ENCODE measurements around the gene HSPA8. TPM values are rescaled to one million over a fixed set of nuclear protein-coding genes. Genes with fewer than 3 reads are reported as not detected.
A peak's percentile ranks its signal among the peaks of the same experiment; 100 is the strongest.

HSPA8 gene
- total and polyA plus RNA-seq, 2 experiments from 2014 or later, result 826 to 2,903 TPM

GRCh38 chr11:123107945-123108495 is 46.1 kb upstream of the HSPA8 start:
- Histone ChIP-seq H3K27me3 (ENCODE audit: insufficient read depth) (no peaks in the 10 kb centered on the region), H3K36me3 (ENCODE audit: insufficient read depth) (no peaks in the 10 kb centered on the region), H3K4me1 (ENCODE audit: insufficient read depth) (no peaks in the 10 kb centered on the region), H2AFZ (no peak overlapping the region), H3K79me2 (replicated peaks; ENCODE audit: insufficient read depth) (0 out of 2 replicates have a peak, but pooled peaks cover 3% of the 10 kb centered on the region), H3K4me3 (no peak overlapping the region), H3K9me2 (ENCODE audit: insufficient read depth) (no peaks in the 10 kb centered on the region), H3K27ac (ENCODE audit: low read depth) (no peak overlapping the region), H3F3A (replicated peaks; ENCODE audit: low read depth) (no peaks in the 10 kb centered on the region), H3K4me2 (no peak overlapping the region), H4K20me1 (replicated peaks; ENCODE audit: insufficient read depth) (no peaks in the 10 kb centered on the region)
- Mint-ChIP-seq H3K27ac (no peak overlapping the region), H3K27me3 (ENCODE audit: insufficient read depth, low read depth, poor library complexity) (peaks cover 14% of the 10 kb centered on the region), H3K9me3 (no peaks in the 10 kb centered on the region), H3K36me3 (ENCODE audit: low read depth) (0 out of 3 replicates have a peak, but pooled peaks cover 2% of the 10 kb centered on the region), H3K4me3 (no peak overlapping the region), H3K4me1 (0 out of 3 replicates have a peak, but pooled peaks cover 2% of the 10 kb centered on the region)
- DNase-seq (ENCODE audit: low spot score) (no peak), ATAC-seq (no peak)
- TF ChIP-seq, protein P1, sequence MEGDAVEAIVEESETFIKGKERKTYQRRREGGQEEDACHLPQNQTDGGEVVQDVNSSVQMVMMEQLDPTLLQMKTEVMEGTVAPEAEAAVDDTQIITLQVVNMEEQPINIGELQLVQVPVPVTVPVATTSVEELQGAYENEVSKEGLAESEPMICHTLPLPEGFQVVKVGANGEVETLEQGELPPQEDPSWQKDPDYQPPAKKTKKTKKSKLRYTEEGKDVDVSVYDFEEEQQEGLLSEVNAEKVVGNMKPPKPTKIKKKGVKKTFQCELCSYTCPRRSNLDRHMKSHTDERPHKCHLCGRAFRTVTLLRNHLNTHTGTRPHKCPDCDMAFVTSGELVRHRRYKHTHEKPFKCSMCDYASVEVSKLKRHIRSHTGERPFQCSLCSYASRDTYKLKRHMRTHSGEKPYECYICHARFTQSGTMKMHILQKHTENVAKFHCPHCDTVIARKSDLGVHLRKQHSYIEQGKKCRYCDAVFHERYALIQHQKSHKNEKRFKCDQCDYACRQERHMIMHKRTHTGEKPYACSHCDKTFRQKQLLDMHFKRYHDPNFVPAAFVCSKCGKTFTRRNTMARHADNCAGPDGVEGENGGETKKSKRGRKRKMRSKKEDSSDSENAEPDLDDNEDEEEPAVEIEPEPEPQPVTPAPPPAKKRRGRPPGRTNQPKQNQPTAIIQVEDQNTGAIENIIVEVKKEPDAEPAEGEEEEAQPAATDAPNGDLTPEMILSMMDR (conservative IDR thresholded peaks at IDR 0.05; ENCODE audit: low read depth in 2 of 2), result 0 out of 4 replicates have a peak, but pooled peaks of 1 of the 2 experiments have one; percentile 5
- no peak for TF ChIP-seq STAT1 (IDR thresholded peaks at IDR 0.05; ENCODE audit: unreplicated experiment)

GRCh38 chr11:123104697-123105096 is 42.8 kb upstream of the HSPA8 start:
- H3K4me2 ChIP-seq, result no peak overlapping the region
- no peak for DNase-seq (ENCODE audit: low spot score)
- no peaks in the 10 kb centered on the region for H3K27me3 ChIP-seq (ENCODE audit: insufficient read depth)
- H3K4me1 ChIP-seq (ENCODE audit: insufficient read depth), result peaks cover 15% of the 10 kb centered on the region
- H2AFZ ChIP-seq, result no peak overlapping the region
- no peak overlapping the region for H3K27ac Mint-ChIP-seq
- no peaks in the 10 kb centered on the region for H3F3A ChIP-seq (replicated peaks; ENCODE audit: low read depth)
- no peak overlapping the region for H3K4me3 ChIP-seq
- H3K4me3 Mint-ChIP-seq, result no peak overlapping the region
- H4K20me1 ChIP-seq (replicated peaks; ENCODE audit: insufficient read depth), result no peaks in the 10 kb centered on the region
- 0 out of 3 replicates have a peak, but pooled peaks cover 2% of the 10 kb centered on the region for H3K36me3 Mint-ChIP-seq (ENCODE audit: low read depth)
- ATAC-seq, result no peak
- H3K9me2 ChIP-seq (ENCODE audit: insufficient read depth), result no peaks in the 10 kb centered on the region
- H3K27me3 Mint-ChIP-seq (ENCODE audit: insufficient read depth, low read depth, poor library complexity), result peaks cover 17% of the 10 kb centered on the region
- 0 out of 2 replicates have a peak, but pooled peaks cover 3% of the 10 kb centered on the region for H3K79me2 ChIP-seq (replicated peaks; ENCODE audit: insufficient read depth)
- no peaks in the 10 kb centered on the region for H3K36me3 ChIP-seq (ENCODE audit: insufficient read depth)
- no peak overlapping the region for H3K27ac ChIP-seq (ENCODE audit: low read depth)
- H3K4me1 Mint-ChIP-seq, result peaks cover 19% of the 10 kb centered on the region
- H3K9me3 Mint-ChIP-seq, result no peaks in the 10 kb centered on the region
- TF ChIP-seq, protein P1 (conservative IDR thresholded peaks at IDR 0.05; ENCODE audit: low read depth in 2 of 2), result no peak
- TF ChIP-seq ZNF331 (CRISPR knock-in tag; IDR thresholded peaks at IDR 0.05; ENCODE audit: low read depth) (no peak), EZH2phosphoT487 (IDR thresholded peaks at IDR 0.05; ENCODE audit: unreplicated experiment) (no peak), ZNF114 (CRISPR knock-in tag; IDR thresholded peaks at IDR 0.05) (no peak), POLR2AphosphoS5 (IDR thresholded peaks at IDR 0.05; ENCODE audit: low read depth) (no peak), CREB1 (CRISPR knock-in tag; IDR thresholded peaks at IDR 0.05; ENCODE audit: low read depth) (no peak), JUNB (IDR thresholded peaks at IDR 0.05; ENCODE audit: unreplicated experiment) (no peak), STAT1 (IDR thresholded peaks at IDR 0.05; ENCODE audit: unreplicated experiment) (no peak), NANOG (IDR thresholded peaks at IDR 0.05; ENCODE audit: borderline replicate concordance) (no peak), REST (IDR thresholded peaks at IDR 0.05; ENCODE audit: unreplicated experiment) (no peak)
- TF ChIP-seq, protein P2, sequence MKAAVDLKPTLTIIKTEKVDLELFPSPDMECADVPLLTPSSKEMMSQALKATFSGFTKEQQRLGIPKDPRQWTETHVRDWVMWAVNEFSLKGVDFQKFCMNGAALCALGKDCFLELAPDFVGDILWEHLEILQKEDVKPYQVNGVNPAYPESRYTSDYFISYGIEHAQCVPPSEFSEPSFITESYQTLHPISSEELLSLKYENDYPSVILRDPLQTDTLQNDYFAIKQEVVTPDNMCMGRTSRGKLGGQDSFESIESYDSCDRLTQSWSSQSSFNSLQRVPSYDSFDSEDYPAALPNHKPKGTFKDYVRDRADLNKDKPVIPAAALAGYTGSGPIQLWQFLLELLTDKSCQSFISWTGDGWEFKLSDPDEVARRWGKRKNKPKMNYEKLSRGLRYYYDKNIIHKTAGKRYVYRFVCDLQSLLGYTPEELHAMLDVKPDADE (IDR thresholded peaks at IDR 0.05), result no peak
